Skeletal muscle tissue (tissue), 4 donors: ENCODE data around the gene A4GALT. TPM values are rescaled to one million over a fixed set of nuclear protein-coding genes. Genes with fewer than 3 reads are reported as not detected.
"Not testable (repeated sequence)": the region's sequence is repeated elsewhere in the genome, so short reads cannot be mapped to it uniquely, and the experiment has no call there.

ENCODE experiments used
- H3K27ac ChIP-seq: one replicate; pipeline ENCODE4 v1.7.0; 2013; ENCODE audit warnings: mild to moderate bottlenecking, low read depth, low read length, inconsistent platforms
- H3K27me3 ChIP-seq, 3 donors: one replicate each; pipeline ENCODE4 v1.7.0; 2013; ENCODE audit warnings: low read length in 3 of 3; ENCODE audit not compliant: control insufficient read depth in 3 of 3, insufficient read depth in 3 of 3
- H3K36me3 ChIP-seq, 3 donors: one replicate each; pipeline ENCODE4 v1.7.0; 2013; ENCODE audit warnings: low read length in 3 of 3; ENCODE audit not compliant: control insufficient read depth in 3 of 3, insufficient read depth in 3 of 3
- H3K4me1 ChIP-seq, 3 donors: one replicate each; pipeline ENCODE4 v1.7.0; 2013; ENCODE audit warnings: low read length in 3 of 3, mild to moderate bottlenecking in 3 of 3; ENCODE audit not compliant: control insufficient read depth in 3 of 3, insufficient read depth in 3 of 3
- H3K4me3 ChIP-seq, 3 donors: one replicate each; pipeline ENCODE4 v1.7.0; 2013; ENCODE audit warnings: low read length in 3 of 3
- H3K9ac ChIP-seq, 3 donors: one replicate each; pipeline ENCODE4 v1.7.0; 2013; ENCODE audit warnings: low read length in 3 of 3, mild to moderate bottlenecking in 3 of 3, moderate library complexity in 2 of 3, low read depth in 1 of 3
- H3K9me3 ChIP-seq, 3 donors: one replicate each; pipeline ENCODE4 v1.7.0; 2013; ENCODE audit warnings: low read length in 3 of 3; ENCODE audit not compliant: control insufficient read depth in 3 of 3
- total RNA-seq: library from RNA; depleted of rRNA; stranded (reverse); fragments of >200 nt; gene quantifications from one replicate; pipeline ENCODE4 v1.2.3, GENCODE V29; 2014
- donor health status: Osteomylitis.

Gene A4GALT
- total RNA-seq, 1 donor from 2014 or later = 18.3 TPM

- Histone ChIP-seq H3K9ac (no peak overlapping the region), H3K27me3 (peaks cover 0 to 3% (median 0%) of the 10 kb centered on the region in 3 donors), H3K27ac (no peak overlapping the region), H3K4me1 (peaks cover 0 to 3% (median 0%) of the 10 kb centered on the region in 3 donors), H3K4me3 (no peak overlapping the region), H3K36me3 (no peaks in the 10 kb centered on the region), H3K9me3 (no peaks in the 10 kb centered on the region)
These were observed 38.4 kb upstream of the A4GALT start for GRCh38 chr22:42758931-42759629.

- H3K4me3 ChIP-seq, H3K36me3 ChIP-seq, H3K27ac ChIP-seq, H3K9me3 ChIP-seq, H3K9ac ChIP-seq, H3K27me3 ChIP-seq: not testable (repeated sequence)
- peaks cover 6 to 15% (median 12%) of the 10 kb centered on the region in 3 donors for H3K4me1 ChIP-seq
These were observed 34.9 kb upstream of the A4GALT start for GRCh38 chr22:42755553-42755952.

- H3K36me3 ChIP-seq, H3K27ac ChIP-seq, H3K9me3 ChIP-seq, H3K9ac ChIP-seq, H3K27me3 ChIP-seq, H3K4me3 ChIP-seq: not testable (repeated sequence)
- peaks cover 6 to 15% (median 12%) of the 10 kb centered on the region in 3 donors for H3K4me1 ChIP-seq
These were observed 34.5 kb upstream of the A4GALT start for GRCh38 chr22:42755121-42755520.

GRCh38 chr22:42754658-42755057 is 34.0 kb upstream of the A4GALT start:
- no peak overlapping the region for H3K4me3 ChIP-seq
- H3K4me1 ChIP-seq = peaks cover 6 to 15% (median 12%) of the 10 kb centered on the region in 3 donors
- peaks cover 0 to 3% (median 0%) of the 10 kb centered on the region in 3 donors for H3K27me3 ChIP-seq
- H3K27ac ChIP-seq = no peak overlapping the region
- no peaks in the 10 kb centered on the region for H3K36me3 ChIP-seq
- H3K9ac ChIP-seq = no peak overlapping the region
- no peaks in the 10 kb centered on the region for H3K9me3 ChIP-seq

- no peaks in the 10 kb centered on the region for H3K36me3 ChIP-seq
- H3K4me3 ChIP-seq = no peak overlapping the region
- H3K27me3 ChIP-seq = peaks cover 0 to 3% (median 0%) of the 10 kb centered on the region in 3 donors
- H3K27ac ChIP-seq = peak overlapping the region; percentile 65
- H3K9ac ChIP-seq = no peak overlapping the region
- peaks cover 12 to 22% (median 12%) of the 10 kb centered on the region in 3 donors for H3K4me1 ChIP-seq
- no peaks in the 10 kb centered on the region for H3K9me3 ChIP-seq
These were observed 32.2 kb upstream of the A4GALT start for GRCh38 chr22:42752912-42753311.

- peak overlapping the region in 1 of 3 donors; percentile 10 for H3K9ac ChIP-seq
- no peaks in the 10 kb centered on the region for H3K36me3 ChIP-seq
- H3K27ac ChIP-seq = peak overlapping the region; percentile 65
- H3K27me3 ChIP-seq = no peaks in the 10 kb centered on the region
- H3K9me3 ChIP-seq = no peaks in the 10 kb centered on the region
- no peak overlapping the region for H3K4me3 ChIP-seq
- H3K4me1 ChIP-seq = peaks cover 16 to 25% (median 16%) of the 10 kb centered on the region in 3 donors
These were observed 31.6 kb upstream of the A4GALT start for GRCh38 chr22:42752230-42752746.

- not testable (repeated sequence) for H3K9me3 ChIP-seq
These were observed 29.8 kb upstream of the A4GALT start for GRCh38 chr22:42750421-42750820.

GRCh38 chr22:42747701-42748513 is 27.2 kb upstream of the A4GALT start:
- Histone ChIP-seq H3K27ac (peak overlapping the region; percentile 73), H3K27me3 (no peaks in the 10 kb centered on the region), H3K9ac (peak overlapping the region in 1 of 3 donors; percentile 45), H3K4me3 (peak overlapping the region in 1 of 3 donors; percentile 22), H3K9me3 (no peaks in the 10 kb centered on the region), H3K4me1 (peaks cover 17 to 31% (median 23%) of the 10 kb centered on the region in 3 donors), H3K36me3 (no peaks in the 10 kb centered on the region)

More at GRCh38 chr22:42750421-42750820, 29.8 kb upstream of the A4GALT start:
- H3K27me3 ChIP-seq, H3K36me3 ChIP-seq, H3K27ac ChIP-seq, H3K9ac ChIP-seq, H3K4me3 ChIP-seq: not testable (repeated sequence)
- peaks cover 16 to 25% (median 16%) of the 10 kb centered on the region in 3 donors for H3K4me1 ChIP-seq

GRCh38 chr22:42745118-42745517 is 24.4 kb upstream of the A4GALT start:
- H3K36me3 ChIP-seq = no peaks in the 10 kb centered on the region
- no peaks in the 10 kb centered on the region for H3K9me3 ChIP-seq
- peaks cover 8 to 18% (median 17%) of the 10 kb centered on the region in 3 donors for H3K4me1 ChIP-seq
- H3K4me3 ChIP-seq = no peak overlapping the region
- no peaks in the 10 kb centered on the region for H3K27me3 ChIP-seq
- no peak overlapping the region for H3K27ac ChIP-seq
- H3K9ac ChIP-seq = no peak overlapping the region
